Kidney (tissue), 14 donors: ENCODE measurements around the gene DEFB108B. TPM values are rescaled to one million over a fixed set of nuclear protein-coding genes. Genes with fewer than 3 reads are reported as not detected.
"Not testable (repeated sequence)": the region's sequence is repeated elsewhere in the genome, so short reads cannot be mapped to it uniquely, and the experiment has no call there.

Experiments used
- DNase-seq, 5 donors: peaks; one replicate each; pipeline ENCODE4 v3.0.0-alpha.2; 2013 to 2020
- FAIRE-seq: peaks from 2 replicates; lab custom pipeline; 2012; peaks lifted over from hg19 to GRCh38; lab: Jason Lieb, UNC
- H3K27ac ChIP-seq, 2 donors: one replicate each; pipeline ENCODE4 v1.7.0; 2013; ENCODE audit warnings: low read depth in 2 of 2, low read length in 2 of 2, inconsistent platforms in 1 of 2
- H3K27me3 ChIP-seq: one replicate; pipeline ENCODE4 v1.7.1; 2013; ENCODE audit warnings: low read length, inconsistent platforms; ENCODE audit not compliant: control insufficient read depth, insufficient read depth
- H3K36me3 ChIP-seq, 3 donors: one replicate each; pipeline versions ENCODE4 v1.7.0 to v1.7.1; 2013; ENCODE audit warnings: low read length in 3 of 3, control low read depth in 1 of 3, inconsistent platforms in 1 of 3; ENCODE audit not compliant: insufficient read depth in 3 of 3, control insufficient read depth in 2 of 3
- H3K4me1 ChIP-seq, 3 donors: one replicate each; pipeline versions ENCODE4 v1.7.0 to v1.7.1; 2013; ENCODE audit warnings: low read length in 3 of 3, inconsistent platforms in 1 of 3, low read depth in 1 of 3; ENCODE audit not compliant: control insufficient read depth in 2 of 3, insufficient read depth in 2 of 3
- H3K4me3 ChIP-seq, 3 donors: one replicate each; pipeline versions ENCODE4 v1.7.0 to v1.8.1; 2013; ENCODE audit warnings: low read length in 3 of 3, control low read depth in 1 of 3, inconsistent platforms in 1 of 3
- H3K9ac ChIP-seq, 3 donors: one replicate each; pipeline versions ENCODE4 v1.7.0 to v1.7.1; 2013; ENCODE audit warnings: low read length in 3 of 3, control low read depth in 1 of 3, inconsistent platforms in 1 of 3
- H3K9me3 ChIP-seq, 3 donors: one replicate each; pipeline versions ENCODE4 v1.7.0 to v1.7.1; 2013; ENCODE audit warnings: low read length in 3 of 3, control low read depth in 1 of 3, inconsistent platforms in 1 of 3; ENCODE audit not compliant: control insufficient read depth in 2 of 3, insufficient read depth in 1 of 3
- CTCF ChIP-seq: IDR thresholded peaks from 3 replicates; pipeline ENCODE4 v1.5.1; 2012; ENCODE audit warnings: mild to moderate bottlenecking, moderate library complexity, borderline replicate concordance; ENCODE audit not compliant: insufficient read depth; ENCODE audit errors: extremely low read depth
- intact Hi-C: fragments of 100-400 bp; cut with DNase I; formaldehyde crosslinking; loops from one replicate; pipeline ENCODE4 v1.11.1; 2022
- polyA plus RNA-seq: library from polyadenylated mRNA; stranded (reverse); fragments of 350-450 nt; fragmentation: Illumina TruSeq; extraction: RNeasy Lipid Tissue Mini Kit (QIAGEN cat#74804); gene quantifications from one replicate; pipeline ENCODE4 v1.2.3, GENCODE V29; 2014; ENCODE audit warnings: low read depth, low replicate concordance; ENCODE audit not compliant: insufficient read depth
- total RNA-seq: library from RNA; stranded (reverse); fragmentation: NEBNext Ultra II Directional; extraction: Animal tissue kit (Norgen Biotek cat#: 25700); gene quantifications from one replicate; pipeline ENCODE4 v1.2.1, GENCODE V29; 2021
- donor health status: control.
- donor health status: control.
- donor health status: control.
- donor health status: control.
- donor health status: control.
- donor health status: DM: yes; HTN: yes; CAD: no.
- donor health status: Normal renal cell carcinoma (clear cell type).

The DEFB108B gene
- total and polyA plus RNA-seq, 2 donors from 2014 or later: not detected

- intact Hi-C loops: no loop called here
- no peak overlapping the region for H3K27ac ChIP-seq
- no peak for FAIRE-seq
- H3K4me3 ChIP-seq: no peak overlapping the region
- no peak for DNase-seq
- H3K27me3 ChIP-seq: no peaks in the 10 kb centered on the region
- H3K4me1 ChIP-seq: no peaks in the 10 kb centered on the region
- H3K9ac ChIP-seq: no peak overlapping the region
- TF ChIP-seq CTCF: no peak
- H3K9me3 ChIP-seq: no peaks in the 10 kb centered on the region
- H3K36me3 ChIP-seq: no peaks in the 10 kb centered on the region
These were observed 10.9 kb downstream of the DEFB108B start for GRCh38 chr11:71843858-71844257.

- H3K27ac ChIP-seq, H3K36me3 ChIP-seq, DNase-seq, H3K27me3 ChIP-seq, intact Hi-C loops, H3K4me1 ChIP-seq, H3K9ac ChIP-seq, FAIRE-seq, H3K4me3 ChIP-seq, H3K9me3 ChIP-seq: not testable (repeated sequence)
These were observed 20.9 kb downstream of the DEFB108B start for GRCh38 chr11:71853895-71854294.

GRCh38 chr11:71855880-71856279 lies 22.9 kb downstream of the DEFB108B start:
- FAIRE-seq (peak; percentile 61), DNase-seq (peak in 2 of 5 donors; percentile 7 to 19)
- H3K36me3 ChIP-seq, H3K27ac ChIP-seq, H3K9ac ChIP-seq, intact Hi-C loops, H3K9me3 ChIP-seq, H3K4me1 ChIP-seq, H3K4me3 ChIP-seq, H3K27me3 ChIP-seq: not testable (repeated sequence)

GRCh38 chr11:71860835-71861234 lies 27.8 kb downstream of the DEFB108B start:
- H3K4me3 ChIP-seq, FAIRE-seq, H3K4me1 ChIP-seq, intact Hi-C loops, H3K36me3 ChIP-seq, DNase-seq, H3K27ac ChIP-seq, H3K27me3 ChIP-seq, H3K9me3 ChIP-seq, H3K9ac ChIP-seq: not testable (repeated sequence)

- H3K27me3 ChIP-seq, FAIRE-seq, intact Hi-C loops, H3K4me3 ChIP-seq, H3K27ac ChIP-seq, H3K9ac ChIP-seq, H3K36me3 ChIP-seq, H3K9me3 ChIP-seq, H3K4me1 ChIP-seq: not testable (repeated sequence)
- DNase-seq: peak in 3 of 5 donors; percentile 58 to 76 (median 66)
- TF ChIP-seq CTCF: peak; percentile 44
These were observed 31.1 kb downstream of the DEFB108B start for GRCh38 chr11:71863978-71864627.

GRCh38 chr11:71867209-71867608 lies 34.2 kb downstream of the DEFB108B start:
- H3K9ac ChIP-seq, H3K27ac ChIP-seq, intact Hi-C loops, H3K9me3 ChIP-seq, FAIRE-seq, H3K36me3 ChIP-seq, H3K27me3 ChIP-seq, H3K4me1 ChIP-seq, H3K4me3 ChIP-seq, DNase-seq: not testable (repeated sequence)

GRCh38 chr11:71869931-71870330 lies 36.9 kb downstream of the DEFB108B start:
- H3K27ac ChIP-seq, H3K4me1 ChIP-seq, H3K36me3 ChIP-seq, DNase-seq, H3K4me3 ChIP-seq, H3K9me3 ChIP-seq, FAIRE-seq, H3K9ac ChIP-seq, intact Hi-C loops, H3K27me3 ChIP-seq: not testable (repeated sequence)
